Fibroblast of peridontal ligament (primary cell): ENCODE data around the gene SGTB.
A peak's percentile ranks its signal among the peaks of the same experiment; 100 is the strongest.

Source experiments
- DNase-seq: peaks from one replicate; pipeline ENCODE4 v3.0.0-alpha.2; 2010; ENCODE audit errors: extremely low read depth

Gene SGTB, protein sequence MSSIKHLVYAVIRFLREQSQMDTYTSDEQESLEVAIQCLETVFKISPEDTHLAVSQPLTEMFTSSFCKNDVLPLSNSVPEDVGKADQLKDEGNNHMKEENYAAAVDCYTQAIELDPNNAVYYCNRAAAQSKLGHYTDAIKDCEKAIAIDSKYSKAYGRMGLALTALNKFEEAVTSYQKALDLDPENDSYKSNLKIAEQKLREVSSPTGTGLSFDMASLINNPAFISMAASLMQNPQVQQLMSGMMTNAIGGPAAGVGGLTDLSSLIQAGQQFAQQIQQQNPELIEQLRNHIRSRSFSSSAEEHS

DNA sequence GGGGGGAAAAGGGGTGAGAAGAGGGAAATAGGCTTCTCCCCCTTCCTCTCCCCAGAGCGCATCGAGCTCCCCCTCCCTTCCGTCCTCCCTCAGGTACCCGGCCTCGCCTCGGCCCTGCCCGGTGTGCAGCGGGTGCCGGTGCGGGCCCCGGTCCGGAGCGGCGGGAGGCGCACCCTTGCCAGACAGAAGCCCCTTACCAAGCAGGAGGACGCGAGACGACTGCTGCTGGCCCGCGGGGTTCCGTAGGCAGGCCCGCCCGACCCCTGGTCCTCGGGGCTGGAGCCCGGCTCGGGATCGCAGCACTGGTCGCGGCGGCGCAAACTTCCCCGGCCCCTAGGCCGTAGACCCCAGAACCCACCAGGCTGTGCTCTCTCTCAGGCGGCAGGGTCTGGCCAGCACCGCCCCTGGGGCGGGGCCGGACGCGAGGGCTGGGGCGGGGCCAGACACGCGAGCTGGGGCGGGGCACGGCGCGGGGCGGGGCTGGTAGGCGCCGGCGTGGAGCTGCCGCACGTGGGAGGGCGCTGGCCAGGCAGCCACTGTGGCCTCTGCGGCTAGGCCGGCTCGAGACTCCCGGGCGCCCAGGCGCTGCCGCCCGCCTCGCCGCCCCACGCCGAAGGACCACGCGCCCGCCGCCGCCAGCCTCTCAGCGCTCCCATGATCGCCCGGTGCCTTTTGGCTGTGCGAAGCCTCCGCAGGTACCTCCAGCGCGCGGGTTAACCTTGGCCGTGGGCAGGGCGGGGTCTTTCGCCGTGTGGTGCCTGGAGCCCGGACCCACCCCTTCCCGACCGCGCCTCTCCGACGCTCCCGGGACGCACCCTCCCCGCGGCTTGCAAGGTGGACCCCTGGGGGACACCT, at the start of gene SGTB, which contains the start of gene NLN:
Gene SGTB, minus strand, starts transcription at position 390 of the 855 bp plus-strand sequence. CDS start 1,302 bp downstream, outside the sequence.
Gene NLN, plus strand, starts transcription at position 486 of the 855 bp plus-strand sequence. Its CDS starts 169 bp downstream, at position 655.
- peak; percentile 54 for DNase-seq

DNA sequence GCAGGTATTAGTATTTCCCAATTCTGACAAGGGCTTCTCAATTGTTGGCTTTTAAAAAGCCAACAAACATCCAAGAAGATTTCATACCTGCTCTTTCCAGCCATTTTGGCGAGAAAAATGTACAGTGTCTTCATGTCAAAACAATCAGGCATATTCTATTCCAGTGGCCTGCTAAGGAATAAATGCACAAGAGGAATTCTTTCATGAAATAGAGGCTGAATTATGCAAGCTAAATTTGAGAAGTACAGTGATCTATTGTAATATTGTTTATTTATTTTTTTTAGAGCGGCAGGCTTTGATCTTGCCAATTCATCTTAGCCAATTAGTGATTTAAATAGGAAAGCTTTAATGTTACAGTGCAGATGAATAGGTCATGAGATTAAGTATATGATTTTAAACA, 49.4 kb upstream of the SGTB start:
- no peak for DNase-seq

DNA sequence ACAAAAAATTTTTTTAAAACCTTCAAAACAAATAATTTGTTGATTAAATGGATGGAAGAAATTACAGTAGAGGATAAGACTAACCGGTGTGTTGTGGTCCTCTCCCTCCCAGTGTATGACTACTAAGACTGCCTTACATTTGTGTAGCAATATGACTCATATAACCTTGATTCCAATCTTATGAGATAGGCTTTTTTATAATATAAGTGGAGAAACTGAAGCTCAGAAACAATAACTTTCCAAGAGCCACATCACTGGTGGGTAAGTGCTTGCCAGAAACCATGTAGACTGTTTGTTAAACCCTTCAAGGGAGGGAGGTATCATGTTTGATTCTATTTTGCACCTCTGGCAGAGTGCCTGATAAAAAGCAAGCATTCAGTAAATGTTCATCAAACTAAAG, 47.6 kb upstream of the SGTB start:
- DNase-seq: peak; percentile 96

GRCh38 chr5:65768723-65769346, 46.9 kb upstream of the SGTB start:
- DNase-seq: no peak

DNA sequence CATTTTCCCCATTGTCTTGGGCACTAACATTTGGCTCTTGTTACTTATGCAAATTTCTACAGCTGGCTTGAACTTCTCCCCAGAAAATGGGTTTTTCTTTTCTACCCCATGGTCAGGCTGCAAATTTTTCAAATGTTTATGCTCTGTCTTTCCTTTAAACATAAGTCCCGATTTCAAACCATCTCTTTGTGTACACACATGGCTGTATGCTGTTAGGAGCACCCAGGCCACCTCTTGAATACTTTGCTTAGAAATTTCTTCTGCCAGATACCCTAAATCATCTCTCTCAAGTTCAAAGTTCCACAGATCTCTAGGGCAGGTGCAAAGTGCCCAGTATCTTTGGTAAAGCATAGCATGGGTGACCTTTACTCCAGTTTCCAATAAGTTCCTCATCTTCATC, 45.7 kb upstream of the SGTB start:
- DNase-seq: no peak

DNA sequence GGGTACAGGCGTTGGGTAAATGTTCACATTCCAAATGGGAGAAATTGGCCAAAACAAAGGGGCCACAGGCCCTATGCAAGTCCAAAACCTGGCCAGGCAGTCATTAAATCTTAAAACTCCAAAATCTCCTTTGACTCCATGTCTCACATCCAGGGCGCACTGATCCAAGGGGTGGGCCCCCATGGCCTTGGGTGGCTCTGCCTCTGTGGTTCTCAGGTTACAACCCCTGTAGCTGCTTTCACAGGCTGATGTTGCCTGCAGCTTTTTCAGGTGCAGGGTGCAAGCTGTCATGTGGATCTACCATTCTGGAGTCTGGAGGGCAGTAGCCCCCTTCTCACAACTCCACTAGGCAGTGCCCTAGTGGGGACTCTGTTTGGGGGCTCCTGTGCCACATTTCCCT, 44.9 kb upstream of the SGTB start:
- DNase-seq: no peak

- DNase-seq: no peak
Measured at GRCh38 chr5:65766175-65766574, 44.3 kb upstream of the SGTB start.

GRCh38 chr5:65765582-65765981, 43.7 kb upstream of the SGTB start:
- DNase-seq: no peak

GRCh38 chr5:65762234-65762633, 40.3 kb upstream of the SGTB start:
- DNase-seq: no peak

DNA sequence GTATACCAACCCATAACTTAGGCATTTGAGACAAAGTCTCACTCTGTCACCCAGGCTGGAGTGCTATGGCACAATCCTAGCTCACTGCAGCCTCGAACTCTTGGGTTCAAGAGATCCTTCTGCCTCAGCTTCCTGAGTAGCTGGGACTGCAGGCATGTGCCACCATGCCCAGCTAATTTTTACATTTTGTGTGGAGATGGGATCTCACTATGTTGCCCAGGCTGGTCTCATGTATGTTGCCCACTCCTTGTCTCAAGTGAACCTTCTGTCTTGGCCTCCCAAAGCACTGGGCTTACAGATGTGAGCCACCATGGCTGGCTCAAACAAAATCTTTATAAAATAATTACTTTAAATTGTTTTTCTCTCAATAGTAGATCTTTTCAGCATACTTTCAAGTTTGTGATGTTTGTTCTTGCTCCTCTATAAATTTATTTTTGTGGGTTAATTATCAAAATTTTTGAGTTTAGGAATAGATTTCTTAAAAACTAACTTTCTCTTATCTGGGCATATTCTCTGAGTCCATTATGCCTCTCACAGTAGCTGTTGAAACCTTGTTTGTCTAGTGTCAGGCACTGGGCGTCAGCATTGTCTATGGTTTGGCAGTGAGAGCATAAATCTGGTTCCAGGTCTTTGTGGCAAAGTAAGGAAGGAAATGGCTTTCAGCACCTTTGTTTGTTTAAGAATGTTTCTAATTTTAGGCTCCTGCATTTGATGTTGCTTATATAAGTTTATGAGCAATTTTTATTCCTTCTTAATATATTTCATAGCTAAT, 38.8 kb upstream of the SGTB start:
- DNase-seq: peak; percentile 36

GRCh38 chr5:65758546-65759144, 36.7 kb upstream of the SGTB start:
- DNase-seq: no peak

DNA sequence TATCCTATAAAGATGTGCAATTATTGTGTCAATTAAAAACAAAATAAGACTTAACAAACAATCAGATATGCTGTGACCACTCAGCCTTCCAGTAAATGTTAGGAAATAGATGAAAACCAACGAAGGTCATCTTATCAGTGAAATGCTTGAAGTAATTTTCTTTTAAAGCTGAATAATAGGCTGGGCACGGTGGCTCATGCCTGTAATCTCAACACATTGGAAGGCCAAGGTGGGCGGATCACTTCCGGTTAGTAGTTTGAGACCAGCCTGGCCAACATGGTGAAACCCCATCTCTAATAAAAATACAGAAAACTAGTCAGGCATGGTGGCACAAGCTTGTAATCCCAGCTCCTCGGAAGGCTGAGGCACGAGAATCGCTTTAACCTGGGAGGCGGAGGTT, 31.3 kb upstream of the SGTB start:
- no peak for DNase-seq

DNA sequence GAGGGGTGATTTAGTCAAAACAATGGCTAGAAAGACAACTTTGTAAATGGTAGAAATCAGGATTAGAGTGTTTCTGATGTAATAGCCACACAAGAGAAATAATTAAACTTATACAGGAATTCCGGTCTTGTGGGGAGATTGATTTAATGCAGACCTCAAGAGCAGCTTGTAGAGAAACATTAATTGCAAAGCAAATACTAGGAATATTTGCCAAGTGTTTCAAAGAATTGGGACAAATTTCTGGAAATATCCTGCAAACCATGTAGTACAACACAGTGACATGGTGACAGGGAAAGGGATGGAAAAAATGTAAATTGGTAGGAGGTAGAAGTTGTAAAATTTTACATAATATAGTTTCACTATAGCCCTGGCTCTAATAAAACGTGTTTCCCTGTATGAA, 29.0 kb upstream of the SGTB start:
- DNase-seq: no peak

DNA sequence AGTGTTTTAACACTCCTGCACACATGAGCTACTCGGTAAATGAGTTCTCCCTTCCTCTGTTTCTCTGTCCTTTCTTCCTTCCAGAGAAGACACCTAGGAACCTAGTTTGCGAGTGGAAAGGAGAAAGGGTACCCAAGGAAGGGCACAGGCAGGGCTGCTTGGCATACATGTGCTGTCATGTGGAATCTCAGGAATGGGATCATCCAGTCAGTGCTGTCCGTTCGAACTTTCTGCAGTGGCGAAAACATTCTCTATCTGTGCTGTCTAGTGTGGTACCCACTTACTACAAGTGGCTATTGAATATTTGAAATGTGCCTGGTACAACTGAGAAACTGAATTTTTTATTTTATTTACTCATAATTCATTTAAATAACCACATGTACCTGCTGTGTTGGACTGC, 28.0 kb upstream of the SGTB start:
- DNase-seq: no peak

DNA sequence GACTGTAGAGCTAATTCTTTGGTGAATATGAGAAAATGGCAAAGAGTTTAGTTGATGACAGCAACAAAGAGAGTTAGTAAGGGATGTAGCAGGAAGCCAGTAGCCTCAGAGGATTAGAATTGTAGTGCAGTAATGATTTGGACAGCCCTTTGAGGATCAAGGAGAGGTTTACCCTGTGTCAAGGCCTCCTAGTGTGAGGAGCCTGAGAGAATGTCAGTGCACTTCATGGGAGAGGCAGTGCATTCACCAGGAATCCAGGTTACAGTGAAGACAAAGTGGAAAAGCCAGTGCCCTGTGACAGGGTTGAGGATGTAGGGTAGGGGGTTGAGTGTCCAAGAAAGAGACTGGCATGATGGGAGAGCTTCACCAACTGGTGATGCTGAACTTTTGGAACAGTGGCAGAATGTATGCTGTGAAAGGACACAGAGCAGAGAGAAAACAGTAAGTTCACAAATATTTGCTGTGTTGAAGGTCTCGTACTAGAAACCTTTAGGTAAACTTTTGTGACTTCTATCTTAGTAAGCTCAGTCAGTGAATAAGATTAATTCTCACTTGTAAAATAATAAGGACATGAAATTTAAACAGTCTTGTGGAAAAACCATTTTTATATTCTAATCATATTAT, 27.4 kb upstream of the SGTB start:
- no peak for DNase-seq

GRCh38 chr5:65742565-65743231, 20.8 kb upstream of the SGTB start:
- DNase-seq: peak; percentile 91

DNA sequence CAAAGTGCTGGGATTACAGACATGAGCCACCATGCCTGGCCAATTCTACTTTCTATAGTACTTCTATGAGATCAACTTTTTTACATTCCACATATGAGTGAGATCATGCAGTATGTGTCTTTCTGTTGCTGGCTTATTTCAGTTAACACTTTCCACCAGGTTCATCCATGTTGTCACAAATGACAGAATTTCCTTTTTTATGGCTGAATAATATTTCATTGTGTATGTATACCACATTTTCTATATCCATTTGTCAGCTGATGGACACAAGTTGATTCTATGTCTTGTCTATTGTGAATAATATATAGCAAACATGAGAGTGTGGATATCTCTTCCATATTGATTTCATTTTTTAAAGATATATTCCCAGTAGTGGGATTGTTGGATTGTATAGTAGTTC, 17.3 kb upstream of the SGTB start:
- no peak for DNase-seq

- DNase-seq: no peak
Measured at GRCh38 chr5:65738305-65738704, 16.4 kb upstream of the SGTB start.

DNA sequence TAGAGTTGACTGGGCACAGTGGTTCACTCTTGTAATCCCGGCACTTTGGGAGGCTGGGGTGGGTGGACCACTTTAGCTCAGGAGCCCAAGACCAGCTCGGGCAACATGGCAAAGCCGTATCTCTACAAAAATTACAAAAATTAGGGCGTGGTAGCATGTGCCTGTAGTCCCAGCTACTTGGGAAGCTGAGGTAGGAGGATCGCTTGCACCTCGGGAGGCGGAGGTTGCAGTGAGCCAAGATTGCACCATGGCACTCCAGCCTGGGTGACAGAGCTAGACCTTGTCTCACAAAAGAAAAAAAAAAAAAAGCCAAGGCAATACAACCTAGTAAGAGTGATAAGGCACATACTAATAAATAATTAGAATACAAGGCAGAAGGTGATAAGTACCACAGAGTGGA, 15.9 kb upstream of the SGTB start:
- no peak for DNase-seq

DNA sequence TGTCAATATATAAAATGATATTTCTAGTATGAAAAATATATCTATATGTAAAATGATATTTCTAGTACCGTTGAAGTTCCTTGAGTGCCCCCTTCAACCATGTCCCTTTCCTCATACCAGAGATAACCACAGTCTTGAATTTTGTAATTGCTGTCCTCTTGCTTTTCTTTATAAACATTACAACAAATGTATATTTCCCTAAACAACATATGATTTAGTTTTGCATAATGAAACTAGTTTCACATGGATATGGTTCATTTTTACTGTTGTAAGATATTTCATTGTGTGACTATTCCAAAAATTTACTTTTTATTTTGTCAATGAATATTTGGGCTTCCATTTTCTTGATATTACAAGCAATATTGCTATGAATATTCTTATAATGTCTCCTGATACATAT, 14.1 kb upstream of the SGTB start:
- no peak for DNase-seq
